HG03469 (cell line): ENCODE data around the gene TCF12.

Experiments used
- ATAC-seq: cut with Tn5 transposase; IDR thresholded peaks from one replicate; pipeline ENCODE4 v1.9.1; 2021; ENCODE audit warnings: mild to moderate bottlenecking, moderate library complexity, moderate number of reproducible peaks; ENCODE audit not compliant: unreplicated experiment

The TCF12 gene

DNA sequence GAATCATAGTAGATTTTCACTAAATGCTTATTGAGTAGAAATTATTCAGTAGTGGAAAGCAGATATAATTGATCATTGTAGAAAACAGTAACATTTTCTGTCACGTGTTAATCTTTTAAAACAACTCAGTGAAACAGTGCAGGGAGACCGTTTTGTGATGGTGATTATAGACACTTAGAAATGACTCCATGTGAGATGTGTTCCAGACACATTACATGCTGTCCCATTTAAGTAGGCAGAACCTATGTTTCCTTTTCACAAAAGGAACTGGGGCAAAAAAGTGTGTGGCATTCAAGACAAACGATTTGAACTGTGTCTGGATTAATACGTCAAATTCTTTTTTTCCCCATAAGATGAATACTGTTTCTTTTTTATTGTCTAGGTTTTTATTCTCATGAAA lies 126.5 kb downstream of the TCF12 start:
- no peak for ATAC-seq

DNA sequence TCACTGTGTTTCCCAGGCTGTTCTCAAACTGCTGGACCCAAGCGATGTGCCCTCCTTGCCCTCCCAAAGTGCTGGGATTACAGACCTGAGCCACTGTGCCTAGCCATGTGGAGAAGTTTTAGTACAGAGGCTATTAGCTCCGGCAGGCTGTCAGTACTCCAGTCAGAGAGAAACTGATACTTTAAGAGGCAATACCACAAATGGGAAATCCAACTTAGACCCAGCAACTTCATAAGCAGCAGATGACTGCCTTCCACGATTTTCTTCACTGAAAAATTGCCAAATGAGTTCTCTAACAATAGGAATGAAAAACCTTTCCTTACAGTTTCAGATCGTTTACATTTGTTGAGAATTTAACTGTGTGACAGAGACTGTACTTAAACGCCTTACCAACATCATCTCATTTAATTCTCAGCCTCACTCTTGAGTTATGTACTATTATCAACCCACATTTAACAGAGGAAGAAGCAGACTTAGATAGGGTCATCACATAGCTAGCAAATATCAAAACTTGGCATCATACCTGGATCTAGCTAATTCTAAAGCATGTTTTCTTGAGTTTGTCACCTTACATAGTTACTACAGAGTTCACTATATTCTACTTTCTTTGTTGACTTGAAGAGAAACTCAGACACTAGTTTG lies 127.4 kb downstream of the TCF12 start:
- peak; percentile 80 for ATAC-seq

DNA sequence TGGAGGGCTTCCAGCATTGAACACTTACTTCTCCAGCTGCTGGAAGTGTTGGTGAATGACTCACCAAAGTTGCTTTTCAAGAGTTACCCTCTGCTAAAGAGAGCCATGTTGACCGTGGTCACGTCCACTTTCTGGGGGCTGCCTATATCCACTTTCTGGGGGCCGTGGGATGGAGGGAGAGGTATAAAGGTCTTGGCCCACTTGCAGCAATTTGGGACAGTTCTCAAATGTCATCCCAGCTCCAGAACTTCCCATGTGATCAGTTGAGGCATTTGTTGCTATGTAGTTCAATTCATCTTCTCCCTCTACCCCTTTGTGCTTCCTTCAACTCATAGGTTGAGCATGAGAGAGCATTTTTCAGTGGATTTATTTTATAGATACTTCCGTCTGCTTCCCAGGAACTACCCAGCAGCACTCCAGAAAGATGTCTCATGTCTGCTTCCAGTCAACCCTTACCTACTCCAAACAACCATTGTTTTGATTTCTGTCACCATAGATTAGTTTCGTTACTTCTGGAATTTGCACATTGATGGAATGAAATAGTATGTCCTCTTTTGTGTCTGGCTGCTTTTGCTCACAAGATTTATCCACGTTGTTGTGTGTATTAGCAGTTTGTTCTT lies 130.6 kb downstream of the TCF12 start:
- ATAC-seq: no peak

DNA sequence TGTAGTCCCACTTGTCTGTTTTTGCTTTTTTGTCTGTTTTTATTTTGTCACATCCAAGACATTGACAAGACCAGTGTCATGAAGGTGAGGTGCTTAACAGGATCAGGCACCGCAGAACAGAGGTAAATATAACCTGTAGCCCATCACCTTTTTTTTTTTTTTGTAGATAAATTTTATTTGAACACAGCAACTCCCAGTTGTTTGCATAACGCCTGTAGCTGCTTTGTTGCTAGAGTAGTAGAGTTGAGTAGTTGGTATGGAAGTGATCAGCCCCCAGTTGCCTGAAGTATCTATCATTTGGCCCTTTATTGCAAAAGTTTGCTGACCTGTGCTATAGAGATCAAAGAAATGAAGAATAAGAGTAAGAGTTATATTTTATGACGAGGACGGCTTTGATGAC lies 135.0 kb downstream of the TCF12 start:
- ATAC-seq: no peak

DNA sequence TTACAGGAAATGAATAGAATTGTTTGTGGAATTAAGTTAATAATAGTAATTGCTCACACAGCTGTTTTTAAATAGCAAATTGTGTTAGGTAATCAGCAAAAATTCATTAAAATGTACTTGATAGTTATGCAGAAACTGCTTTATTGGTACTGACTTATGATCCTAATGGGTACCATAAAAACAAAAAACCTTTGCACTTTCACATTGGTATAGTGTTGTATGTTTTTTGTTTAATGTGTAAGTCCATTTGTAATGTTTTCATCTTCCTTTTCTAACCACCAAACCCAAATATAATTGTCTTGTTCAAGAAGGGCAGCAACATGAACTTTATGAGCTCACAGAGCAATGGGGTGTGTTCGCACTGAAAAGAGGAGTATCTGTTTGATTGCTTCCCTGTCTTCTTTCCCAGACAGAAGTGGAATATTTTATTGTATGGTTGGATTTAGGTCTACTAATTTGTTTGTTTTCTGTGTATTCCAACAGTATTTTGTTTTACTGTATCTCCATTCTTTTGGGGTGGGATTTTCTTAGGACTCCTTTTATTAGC lies 135.8 kb downstream of the TCF12 start:
- ATAC-seq: no peak

DNA sequence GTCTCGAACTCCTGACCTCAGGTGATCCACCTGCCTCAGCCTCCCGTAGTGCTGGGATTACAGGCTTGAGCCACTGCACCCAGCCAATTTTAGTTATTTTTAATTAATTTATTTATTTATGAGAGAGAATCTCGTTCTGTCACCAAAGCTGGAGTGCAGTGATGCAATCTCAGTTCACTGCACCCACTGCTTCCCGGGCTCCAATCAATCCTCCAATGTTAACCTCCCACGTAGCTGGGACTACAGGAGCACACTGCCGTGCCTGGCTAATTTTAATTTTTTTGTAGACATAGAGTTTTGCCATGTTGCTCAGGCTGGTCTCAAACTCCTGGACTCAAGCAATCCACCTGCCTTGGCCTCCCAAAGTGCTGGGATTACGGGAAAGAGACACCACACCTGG lies 137.9 kb downstream of the TCF12 start:
- ATAC-seq: no peak

DNA sequence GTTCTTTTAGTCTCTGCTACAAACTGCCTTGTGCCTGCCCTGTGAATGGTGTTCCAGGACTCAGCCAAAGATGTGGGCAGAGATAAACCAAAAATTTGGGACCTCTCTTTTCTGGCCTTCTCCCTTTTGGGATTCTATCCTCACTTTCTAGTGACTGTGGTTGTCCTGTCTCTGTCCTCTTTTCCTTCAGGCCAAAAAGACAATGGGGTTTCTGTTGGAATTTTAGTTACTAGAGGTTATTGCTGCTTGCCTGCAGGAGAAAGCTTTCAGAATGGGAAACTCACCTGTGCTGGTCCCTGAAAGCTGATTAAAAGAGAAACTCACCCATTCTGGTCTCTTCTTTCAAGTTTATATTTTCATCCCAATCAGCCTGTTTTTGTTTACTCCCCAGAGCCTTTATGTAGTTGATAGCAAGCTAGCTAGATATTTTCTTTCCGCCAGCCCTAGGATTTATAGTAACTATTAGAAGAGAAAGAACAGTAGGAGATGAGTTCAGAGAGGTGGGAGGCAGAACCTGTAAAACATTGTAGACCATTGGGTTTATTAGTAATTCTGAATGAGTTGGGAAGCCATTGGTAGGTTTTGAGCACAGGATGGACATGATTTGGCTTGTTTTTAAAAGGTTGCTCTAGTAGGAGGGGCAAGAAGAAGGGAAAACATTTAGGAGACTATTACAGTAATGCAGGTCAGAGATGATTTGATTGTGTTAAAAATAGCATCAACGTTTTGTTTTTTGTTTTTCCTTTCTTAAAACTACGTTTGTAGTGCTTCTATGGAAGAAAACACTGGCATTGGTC lies 138.9 kb downstream of the TCF12 start:
- no peak for ATAC-seq

DNA sequence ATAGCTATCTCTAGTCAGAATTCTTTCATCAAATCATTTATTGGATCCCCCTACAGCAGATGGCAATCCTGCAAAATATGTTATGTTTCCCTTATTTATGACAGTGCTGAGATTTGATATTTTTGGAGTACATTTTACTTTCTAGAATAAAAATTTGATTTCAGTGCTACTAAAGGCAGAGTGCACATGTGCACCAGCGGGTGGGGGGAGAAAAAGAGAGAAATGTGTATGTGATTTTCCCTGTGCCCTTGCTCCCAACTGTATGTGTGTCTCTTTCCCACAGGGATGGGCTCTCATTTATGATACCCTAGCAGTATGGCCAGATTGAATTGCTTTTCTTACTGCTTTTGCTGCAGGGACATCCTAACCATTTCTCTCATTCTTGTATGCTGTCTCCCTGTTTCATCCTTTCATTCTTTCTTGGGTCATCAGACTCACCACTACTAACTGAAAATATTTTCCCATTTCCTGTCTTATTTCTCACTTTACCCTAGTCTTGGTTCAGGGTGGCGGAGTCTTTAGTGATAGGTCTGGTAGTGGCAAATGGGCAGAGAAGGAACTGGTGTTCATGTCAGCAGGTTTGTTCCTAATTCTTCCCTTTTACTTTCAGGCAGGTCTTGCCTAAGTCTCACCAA lies 140.7 kb downstream of the TCF12 start:
- ATAC-seq: no peak

DNA sequence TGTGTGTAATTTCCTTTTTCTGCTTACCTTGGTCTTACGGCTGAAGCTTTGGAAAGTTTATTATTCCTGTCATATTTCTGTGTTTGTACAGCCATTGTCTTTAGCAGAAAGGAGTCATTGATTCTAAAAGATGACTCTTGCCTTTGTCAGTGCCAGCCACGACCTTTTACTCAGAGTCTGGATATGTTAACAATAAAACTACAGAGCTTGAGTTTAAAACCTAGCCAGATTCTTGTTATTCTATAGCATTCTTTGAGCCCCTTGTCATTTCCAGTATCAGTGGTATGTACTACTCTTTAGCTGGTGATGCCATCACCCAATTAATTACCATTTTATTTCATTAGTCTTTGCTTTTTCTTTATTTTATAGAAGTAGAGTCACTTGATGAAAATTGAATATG lies 142.4 kb downstream of the TCF12 start:
- no peak for ATAC-seq

DNA sequence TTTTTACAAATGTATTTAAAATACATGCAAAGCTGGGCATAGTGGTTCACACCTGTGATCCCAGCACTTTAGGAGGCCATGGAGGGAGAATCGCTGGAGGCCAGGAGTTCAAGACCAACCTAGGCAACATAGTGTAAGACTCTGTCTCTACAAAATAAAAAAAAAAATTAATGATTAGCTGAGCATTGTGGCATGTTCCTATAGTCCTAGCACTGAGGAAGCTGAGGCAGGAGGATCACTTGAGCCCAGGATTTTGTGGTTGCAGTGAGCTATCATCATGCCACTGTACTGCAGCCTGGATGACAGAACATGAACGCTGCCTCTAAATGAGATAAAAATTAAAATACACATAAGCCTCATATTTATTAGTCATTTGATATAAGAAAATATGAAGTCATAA lies 142.8 kb downstream of the TCF12 start:
- no peak for ATAC-seq

DNA sequence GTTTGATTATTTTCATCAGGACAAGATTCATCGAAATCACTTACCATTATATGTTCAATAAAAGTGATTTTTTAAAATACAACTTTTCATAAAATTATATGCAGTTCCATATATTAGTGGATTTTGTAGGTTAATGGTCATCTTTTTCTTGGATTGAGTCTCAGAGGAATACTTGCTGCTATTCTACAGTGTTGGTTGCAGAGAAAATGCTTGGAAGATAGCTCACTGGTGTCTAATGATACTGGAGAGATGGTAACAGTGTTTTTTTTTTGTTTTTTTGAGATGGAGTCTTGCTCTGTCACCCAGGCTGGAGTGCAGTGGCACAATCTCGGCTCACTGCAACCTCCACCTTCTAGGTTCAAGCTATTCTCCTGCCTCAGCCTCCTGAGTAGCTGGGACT lies 143.3 kb downstream of the TCF12 start:
- ATAC-seq: no peak

DNA sequence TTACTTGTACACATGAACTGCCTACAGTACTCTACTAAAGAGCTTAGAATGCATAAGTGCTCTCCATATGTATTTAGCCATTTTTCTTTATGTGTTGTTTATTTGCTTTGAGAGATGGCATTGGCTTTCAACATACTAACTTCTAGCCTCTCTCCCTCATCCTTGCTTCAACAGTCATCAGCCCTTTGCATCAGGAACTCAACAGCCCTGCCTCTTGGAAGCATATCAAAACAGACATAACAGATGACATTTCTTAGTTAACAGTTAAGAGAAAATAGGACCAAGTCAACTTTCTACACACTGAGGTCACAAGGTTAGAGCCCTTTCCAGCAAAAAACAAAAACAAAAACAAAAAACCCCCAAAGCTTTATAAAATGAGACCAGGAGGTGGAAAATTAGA lies 145.6 kb downstream of the TCF12 start:
- no peak for ATAC-seq

DNA sequence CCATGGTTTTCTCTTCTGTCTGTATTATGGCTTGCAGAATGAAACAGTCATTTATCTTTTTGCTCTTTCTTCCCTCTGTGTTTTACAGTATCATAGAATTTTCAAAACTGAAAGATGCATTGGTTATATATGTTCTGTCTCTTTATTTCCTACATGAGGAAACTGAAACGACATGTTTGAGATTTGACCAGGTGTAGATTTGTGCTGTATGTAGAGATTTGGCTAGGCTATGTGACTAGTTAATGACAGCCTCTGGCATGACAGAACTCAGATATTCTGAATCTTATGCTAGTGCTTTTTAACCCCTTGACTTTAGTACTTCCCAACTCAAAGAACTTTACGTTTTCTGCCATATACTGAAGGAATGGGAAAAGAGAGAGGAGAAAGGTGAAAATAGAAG lies 151.0 kb downstream of the TCF12 start:
- ATAC-seq: no peak

DNA sequence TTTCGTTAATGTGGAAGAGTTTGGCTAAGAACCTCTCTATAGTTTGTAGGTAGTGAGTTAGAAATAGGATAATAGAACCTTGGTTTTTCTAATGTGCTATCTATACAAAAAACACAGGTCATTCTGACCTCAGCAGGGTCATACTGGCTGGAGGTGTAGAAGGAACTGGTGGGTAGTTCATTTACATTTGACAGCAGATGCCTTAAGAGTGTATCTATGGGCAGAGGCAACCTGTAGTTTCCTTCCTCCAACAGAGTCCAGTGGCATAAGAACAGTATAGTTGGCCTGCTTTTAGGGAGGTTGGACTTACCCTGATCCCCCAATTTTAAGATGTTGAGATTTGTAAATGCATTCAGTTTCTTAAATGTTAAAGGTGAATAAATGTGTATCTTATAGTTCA lies 152.2 kb downstream of the TCF12 start:
- ATAC-seq: no peak

DNA sequence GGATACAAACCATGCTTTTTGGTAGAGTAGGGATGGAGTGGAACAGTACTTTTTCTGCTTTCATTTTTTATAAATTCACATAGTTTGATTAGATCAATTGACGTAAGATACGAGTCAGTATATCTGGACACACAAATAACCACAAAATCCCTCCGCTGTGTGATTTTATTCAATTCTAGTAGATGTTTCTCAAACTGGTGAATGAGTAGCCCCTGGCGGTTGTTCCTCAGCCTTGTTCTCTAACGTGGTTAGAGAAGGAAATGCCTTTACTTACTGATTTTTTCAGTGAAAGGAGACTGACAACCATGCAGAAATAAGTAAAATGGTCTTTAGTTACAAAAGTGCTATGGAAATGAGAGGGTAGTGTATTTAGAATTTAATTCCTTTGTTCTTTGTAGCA lies 161.0 kb downstream of the TCF12 start:
- no peak for ATAC-seq

DNA sequence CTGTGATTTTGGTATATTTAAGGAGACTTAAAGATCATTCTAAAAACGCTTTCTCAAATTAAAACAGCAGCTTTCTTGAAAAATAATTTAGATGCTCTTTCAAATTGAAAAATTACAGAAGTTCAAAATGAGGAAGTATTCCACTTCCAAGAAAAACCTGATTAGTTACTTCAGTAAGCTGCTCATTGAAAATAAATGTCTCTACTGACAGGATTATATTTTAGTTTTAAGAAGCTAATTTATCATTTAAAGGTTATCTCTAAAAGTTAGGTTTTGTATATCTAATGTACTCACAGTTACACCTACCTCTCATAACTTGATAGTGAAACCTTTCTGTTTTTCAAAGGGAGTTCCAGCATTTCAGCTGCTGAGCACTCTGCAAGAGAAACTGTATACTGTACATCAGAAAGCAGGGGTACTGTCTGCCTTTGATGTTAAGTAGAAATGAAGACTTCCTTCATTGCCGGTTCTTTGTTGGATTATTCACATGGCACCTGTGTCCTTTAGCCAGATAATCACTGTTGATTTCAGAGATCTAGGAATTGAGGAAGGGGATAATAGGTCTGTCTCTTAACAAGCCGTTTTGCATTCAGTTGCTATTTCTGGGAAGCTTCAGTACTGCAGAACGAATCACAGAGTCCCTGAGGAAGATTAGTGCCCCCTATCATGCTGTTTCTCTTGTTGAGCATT lies 161.6 kb downstream of the TCF12 start:
- no peak for ATAC-seq

DNA sequence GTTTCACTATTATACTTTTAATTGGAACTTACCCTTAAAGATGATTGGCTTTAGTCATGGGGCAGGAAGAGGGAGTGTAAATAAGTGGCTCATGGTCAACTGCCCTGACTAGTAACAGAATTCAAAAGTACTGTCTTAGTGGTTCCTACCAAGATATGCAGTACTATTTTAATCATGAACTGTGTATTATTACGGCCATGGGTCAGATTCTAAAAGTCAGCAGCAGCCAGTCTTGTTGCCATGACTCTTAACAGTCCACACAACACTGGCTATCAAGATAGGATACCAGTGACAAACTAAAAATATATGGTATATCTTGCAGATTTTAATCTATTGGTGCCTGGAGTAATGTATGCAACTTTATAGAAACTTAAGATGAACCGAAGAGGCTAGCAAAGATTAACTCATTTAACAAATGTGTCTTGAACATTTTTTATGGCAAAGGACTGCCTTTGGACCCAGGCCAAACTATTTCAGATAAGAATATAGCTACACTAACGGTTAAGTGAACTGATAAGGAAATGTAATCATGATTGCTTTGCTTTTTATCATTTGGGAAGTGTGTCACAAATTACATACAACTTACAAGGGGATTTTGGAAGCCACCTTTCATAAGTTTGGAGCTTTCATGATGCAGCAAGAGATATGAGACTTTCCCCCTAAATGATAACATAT lies 163.7 kb downstream of the TCF12 start:
- ATAC-seq: no peak

DNA sequence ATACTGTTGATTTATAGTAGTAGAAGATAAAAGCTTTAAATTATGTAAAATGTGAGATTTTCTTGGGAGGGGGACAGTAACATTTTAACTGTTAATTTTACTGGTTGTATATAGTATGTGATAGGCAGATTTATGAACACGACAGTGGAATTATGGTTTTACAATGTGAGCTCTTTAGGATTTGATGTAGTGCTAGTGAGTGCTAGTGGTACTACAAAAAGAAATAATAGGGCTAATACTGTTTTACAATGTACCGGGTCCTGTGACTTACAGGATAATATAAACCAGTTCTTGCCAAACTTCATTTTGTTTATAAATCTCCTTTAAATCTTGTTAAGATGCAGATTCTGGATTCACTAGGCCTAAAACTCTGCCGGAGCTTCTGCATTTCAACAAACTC lies 165.7 kb downstream of the TCF12 start:
- no peak for ATAC-seq

DNA sequence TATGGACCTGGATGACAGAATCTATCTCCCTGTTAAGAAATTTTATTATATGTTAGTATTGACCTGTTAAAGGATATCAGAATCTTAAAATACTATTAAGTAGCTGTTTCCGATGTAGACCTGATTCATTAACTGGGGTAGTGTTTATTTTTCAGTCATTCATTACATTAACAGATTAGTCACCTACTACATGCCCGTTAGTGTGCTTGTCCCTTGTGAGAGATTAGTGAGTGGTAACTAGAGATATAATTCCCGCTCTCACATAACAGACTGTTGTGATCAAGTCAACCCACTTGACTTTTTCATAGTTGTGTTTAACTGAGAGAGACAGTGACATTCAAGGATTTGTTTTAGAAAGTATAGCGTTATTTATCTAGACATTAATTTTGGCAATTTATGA lies 166.8 kb downstream of the TCF12 start:
- no peak for ATAC-seq

DNA sequence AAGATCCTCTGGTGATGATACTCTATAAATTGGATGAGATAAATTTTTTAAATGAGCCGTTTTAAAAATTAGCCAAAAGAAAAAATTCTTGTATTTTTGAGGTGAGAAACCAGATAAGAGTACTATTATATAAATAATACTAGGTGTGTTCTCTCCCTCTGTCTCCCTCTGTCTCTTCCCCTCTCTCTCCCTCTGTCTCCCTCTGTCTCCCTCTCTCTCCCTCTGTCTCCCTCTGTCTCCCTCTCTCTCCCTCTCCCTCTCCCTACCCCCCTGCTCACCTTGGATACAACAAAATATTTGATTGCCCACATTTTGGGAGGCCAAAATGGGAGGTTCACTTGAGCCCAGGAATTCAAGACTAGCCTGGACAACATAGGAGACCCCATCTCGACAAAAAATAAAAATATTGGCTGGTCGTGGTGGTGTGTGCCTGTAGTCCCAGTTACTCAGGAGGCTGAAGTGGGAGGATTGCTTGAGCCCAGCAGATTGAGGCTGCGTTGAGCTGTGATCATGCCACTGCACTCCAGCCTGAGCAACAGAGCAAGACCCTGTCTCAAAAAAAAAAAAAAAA lies 168.5 kb downstream of the TCF12 start:
- ATAC-seq: no peak
